Measurements from ENCODE around the gene ROPN1.

ROPN1 gene

GRCh38 chr3:123941121-123941520 lies 50.8 kb downstream of the ROPN1 start:
- no peak for DNase-seq

- DNase-seq, result no peak
Observed at GRCh38 chr3:123939706-123940105, 52.2 kb downstream of the ROPN1 start.

GRCh38 chr3:123936400-123936799 lies 55.5 kb downstream of the ROPN1 start:
- DNase-seq, result no peak

- DNase-seq, result no peak
Observed at GRCh38 chr3:123935830-123936229, 56.1 kb downstream of the ROPN1 start.

- DNase-seq, result no peak
Observed at GRCh38 chr3:123934250-123934649, 57.7 kb downstream of the ROPN1 start.

- DNase-seq, result no peak
Observed at GRCh38 chr3:123930445-123930844, 61.5 kb downstream of the ROPN1 start.

GRCh38 chr3:123929325-123929724 lies 62.6 kb downstream of the ROPN1 start:
- no peak for DNase-seq

- DNase-seq, result no peak
Observed at GRCh38 chr3:123926396-123926795, 65.5 kb downstream of the ROPN1 start.

- no peak for DNase-seq
Observed at GRCh38 chr3:123920868-123921267, 71.1 kb downstream of the ROPN1 start.

- no peak for DNase-seq
Observed at GRCh38 chr3:123920383-123920782, 71.5 kb downstream of the ROPN1 start.

- DNase-seq, result no peak
Observed at GRCh38 chr3:123919353-123919752, 72.6 kb downstream of the ROPN1 start.

Measured in CD4-positive, alpha-beta T cell treated with Interleukin-10 for 1 hour (primary cell).